ENCODE measurements around the gene UQCRHL.

DNA sequence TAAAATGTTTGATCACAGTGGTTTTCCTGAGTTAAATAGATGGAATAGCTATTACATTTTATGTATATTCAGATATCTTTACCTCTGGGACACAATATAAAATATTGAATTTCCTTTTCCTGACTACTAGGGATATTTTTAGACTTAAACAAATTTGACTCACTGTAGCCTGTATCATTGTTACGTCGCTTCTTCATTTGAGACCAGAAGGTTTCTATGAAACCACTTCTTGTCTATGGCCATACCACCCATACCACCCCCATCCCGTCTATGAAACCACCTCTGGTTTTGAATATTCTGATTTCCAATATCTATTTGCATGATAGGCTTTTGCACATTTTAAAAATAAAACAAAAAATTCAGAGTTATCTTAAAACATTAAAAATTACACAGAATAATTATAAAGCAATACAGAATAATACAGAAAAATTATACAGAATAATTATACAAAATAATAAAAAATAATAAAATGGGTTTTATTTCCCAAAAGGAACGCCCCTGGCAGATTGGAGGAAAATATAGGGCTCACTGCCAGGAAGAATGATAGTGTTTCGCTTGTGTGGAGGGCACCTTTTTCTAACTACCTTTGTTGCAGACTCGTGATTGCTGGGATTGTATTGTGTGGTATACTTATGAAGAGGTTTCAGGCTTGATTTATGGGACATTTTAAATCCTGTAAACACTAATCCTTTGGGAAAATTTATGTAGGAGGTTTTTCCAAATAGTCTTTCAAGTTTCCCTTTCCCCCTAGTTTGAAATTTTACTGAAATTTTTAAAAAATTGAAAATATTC is 44.8 kb upstream of the UQCRHL start:
- TF ChIP-seq RAD21 (conservative IDR thresholded peaks at IDR 0.05 in 1 of 2, IDR thresholded peaks at IDR 0.05 in 1 of 2) (no peak), CBX8 (IDR thresholded peaks at IDR 0.05) (no peak), CEBPB (IDR thresholded peaks at IDR 0.05) (no peak), EP300 (IDR thresholded peaks at IDR 0.05) (no peak)
- TF ChIP-seq, protein P1, sequence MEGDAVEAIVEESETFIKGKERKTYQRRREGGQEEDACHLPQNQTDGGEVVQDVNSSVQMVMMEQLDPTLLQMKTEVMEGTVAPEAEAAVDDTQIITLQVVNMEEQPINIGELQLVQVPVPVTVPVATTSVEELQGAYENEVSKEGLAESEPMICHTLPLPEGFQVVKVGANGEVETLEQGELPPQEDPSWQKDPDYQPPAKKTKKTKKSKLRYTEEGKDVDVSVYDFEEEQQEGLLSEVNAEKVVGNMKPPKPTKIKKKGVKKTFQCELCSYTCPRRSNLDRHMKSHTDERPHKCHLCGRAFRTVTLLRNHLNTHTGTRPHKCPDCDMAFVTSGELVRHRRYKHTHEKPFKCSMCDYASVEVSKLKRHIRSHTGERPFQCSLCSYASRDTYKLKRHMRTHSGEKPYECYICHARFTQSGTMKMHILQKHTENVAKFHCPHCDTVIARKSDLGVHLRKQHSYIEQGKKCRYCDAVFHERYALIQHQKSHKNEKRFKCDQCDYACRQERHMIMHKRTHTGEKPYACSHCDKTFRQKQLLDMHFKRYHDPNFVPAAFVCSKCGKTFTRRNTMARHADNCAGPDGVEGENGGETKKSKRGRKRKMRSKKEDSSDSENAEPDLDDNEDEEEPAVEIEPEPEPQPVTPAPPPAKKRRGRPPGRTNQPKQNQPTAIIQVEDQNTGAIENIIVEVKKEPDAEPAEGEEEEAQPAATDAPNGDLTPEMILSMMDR (IDR thresholded peaks at IDR 0.05): no peak
- TF ChIP-seq, protein P2, sequence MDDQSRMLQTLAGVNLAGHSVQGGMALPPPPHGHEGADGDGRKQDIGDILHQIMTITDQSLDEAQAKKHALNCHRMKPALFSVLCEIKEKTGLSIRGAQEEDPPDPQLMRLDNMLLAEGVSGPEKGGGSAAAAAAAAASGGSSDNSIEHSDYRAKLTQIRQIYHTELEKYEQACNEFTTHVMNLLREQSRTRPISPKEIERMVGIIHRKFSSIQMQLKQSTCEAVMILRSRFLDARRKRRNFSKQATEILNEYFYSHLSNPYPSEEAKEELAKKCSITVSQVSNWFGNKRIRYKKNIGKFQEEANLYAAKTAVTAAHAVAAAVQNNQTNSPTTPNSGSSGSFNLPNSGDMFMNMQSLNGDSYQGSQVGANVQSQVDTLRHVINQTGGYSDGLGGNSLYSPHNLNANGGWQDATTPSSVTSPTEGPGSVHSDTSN (IDR thresholded peaks at IDR 0.05): no peak
- TF ChIP-seq, protein P3, sequence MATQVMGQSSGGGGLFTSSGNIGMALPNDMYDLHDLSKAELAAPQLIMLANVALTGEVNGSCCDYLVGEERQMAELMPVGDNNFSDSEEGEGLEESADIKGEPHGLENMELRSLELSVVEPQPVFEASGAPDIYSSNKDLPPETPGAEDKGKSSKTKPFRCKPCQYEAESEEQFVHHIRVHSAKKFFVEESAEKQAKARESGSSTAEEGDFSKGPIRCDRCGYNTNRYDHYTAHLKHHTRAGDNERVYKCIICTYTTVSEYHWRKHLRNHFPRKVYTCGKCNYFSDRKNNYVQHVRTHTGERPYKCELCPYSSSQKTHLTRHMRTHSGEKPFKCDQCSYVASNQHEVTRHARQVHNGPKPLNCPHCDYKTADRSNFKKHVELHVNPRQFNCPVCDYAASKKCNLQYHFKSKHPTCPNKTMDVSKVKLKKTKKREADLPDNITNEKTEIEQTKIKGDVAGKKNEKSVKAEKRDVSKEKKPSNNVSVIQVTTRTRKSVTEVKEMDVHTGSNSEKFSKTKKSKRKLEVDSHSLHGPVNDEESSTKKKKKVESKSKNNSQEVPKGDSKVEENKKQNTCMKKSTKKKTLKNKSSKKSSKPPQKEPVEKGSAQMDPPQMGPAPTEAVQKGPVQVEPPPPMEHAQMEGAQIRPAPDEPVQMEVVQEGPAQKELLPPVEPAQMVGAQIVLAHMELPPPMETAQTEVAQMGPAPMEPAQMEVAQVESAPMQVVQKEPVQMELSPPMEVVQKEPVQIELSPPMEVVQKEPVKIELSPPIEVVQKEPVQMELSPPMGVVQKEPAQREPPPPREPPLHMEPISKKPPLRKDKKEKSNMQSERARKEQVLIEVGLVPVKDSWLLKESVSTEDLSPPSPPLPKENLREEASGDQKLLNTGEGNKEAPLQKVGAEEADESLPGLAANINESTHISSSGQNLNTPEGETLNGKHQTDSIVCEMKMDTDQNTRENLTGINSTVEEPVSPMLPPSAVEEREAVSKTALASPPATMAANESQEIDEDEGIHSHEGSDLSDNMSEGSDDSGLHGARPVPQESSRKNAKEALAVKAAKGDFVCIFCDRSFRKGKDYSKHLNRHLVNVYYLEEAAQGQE (IDR thresholded peaks at IDR 0.05): no peak

Measured in A549 (cell line).